MG63 (cell line): Measurements from ENCODE around the gene TSBP1. TPM values are rescaled to one million over a fixed set of nuclear protein-coding genes. Genes with fewer than 3 reads are reported as not detected.
"Not testable (repeated sequence)": the region's sequence is repeated elsewhere in the genome, so short reads cannot be mapped to it uniquely, and the experiment has no call there.

Experiments used
- DNase-seq: peaks from one replicate; pipeline ENCODE4 v3.0.0-alpha.2; 2020
- H3K27me3 ChIP-seq: fragments of 250-450 bp; sonication (Bioruptor Pico); 2 replicates; pipeline ENCODE4 v1.5.1; 2020; ENCODE audit warnings: mild to moderate bottlenecking, moderate library complexity
- H3K36me3 ChIP-seq: fragments of 250-450 bp; sonication (Bioruptor Pico); 2 replicates; pipeline ENCODE4 v1.5.1; 2020; ENCODE audit warnings: mild to moderate bottlenecking, moderate library complexity
- H3K4me3 ChIP-seq: fragments of 250-450 bp; sonication (Bioruptor Pico); 2 replicates; pipeline ENCODE4 v1.5.1; 2020; ENCODE audit warnings: mild to moderate bottlenecking, moderate library complexity
- H3K9me3 ChIP-seq: fragments of 250-450 bp; sonication (Bioruptor Pico); 2 replicates; pipeline ENCODE4 v1.5.1; 2020; ENCODE audit warnings: mild to moderate bottlenecking, moderate library complexity
- total RNA-seq: library from RNA; depleted of rRNA; stranded (reverse); fragments of >200 nt; shearing (Covaris generic); gene quantifications from 2 replicates; pipeline ENCODE4 v1.2.3, GENCODE V29; 2014; ENCODE audit warnings: low replicate concordance

Gene TSBP1
- total RNA-seq, 1 experiment from 2014 or later, result not detected

- Histone ChIP-seq H3K36me3 (no peaks in the 10 kb centered on the region), H3K4me3 (no peak overlapping the region), H3K9me3 (no peaks in the 10 kb centered on the region), H3K27me3 (no peaks in the 10 kb centered on the region)
- no peak for DNase-seq
These were observed 44.6 kb downstream of the TSBP1 start for GRCh38 chr6:32327103-32327502.

GRCh38 chr6:32318501-32318900 is 53.2 kb downstream of the TSBP1 start:
- no peak for DNase-seq
- Histone ChIP-seq H3K4me3 (no peak overlapping the region), H3K36me3 (no peaks in the 10 kb centered on the region), H3K9me3 (no peaks in the 10 kb centered on the region), H3K27me3 (no peaks in the 10 kb centered on the region)

GRCh38 chr6:32317541-32317940 is 54.2 kb downstream of the TSBP1 start:
- H3K36me3 ChIP-seq, result no peaks in the 10 kb centered on the region
- no peaks in the 10 kb centered on the region for H3K27me3 ChIP-seq
- no peaks in the 10 kb centered on the region for H3K9me3 ChIP-seq
- no peak for DNase-seq
- no peak overlapping the region for H3K4me3 ChIP-seq

GRCh38 chr6:32313964-32314363 is 57.7 kb downstream of the TSBP1 start:
- no peaks in the 10 kb centered on the region for H3K27me3 ChIP-seq
- no peak overlapping the region for H3K4me3 ChIP-seq
- no peaks in the 10 kb centered on the region for H3K9me3 ChIP-seq
- no peaks in the 10 kb centered on the region for H3K36me3 ChIP-seq
- DNase-seq, result no peak

GRCh38 chr6:32298632-32299336 is 72.9 kb downstream of the TSBP1 start:
- H3K9me3 ChIP-seq, result no peaks in the 10 kb centered on the region
- no peak for DNase-seq
- H3K4me3 ChIP-seq, result no peak overlapping the region
- H3K36me3 ChIP-seq, result no peaks in the 10 kb centered on the region
- no peaks in the 10 kb centered on the region for H3K27me3 ChIP-seq

GRCh38 chr6:32294980-32295379 is 76.7 kb downstream of the TSBP1 start:
- H3K9me3 ChIP-seq, DNase-seq, H3K27me3 ChIP-seq, H3K36me3 ChIP-seq, H3K4me3 ChIP-seq: not testable (repeated sequence)

- no peaks in the 10 kb centered on the region for H3K36me3 ChIP-seq
- no peaks in the 10 kb centered on the region for H3K27me3 ChIP-seq
- no peak overlapping the region for H3K4me3 ChIP-seq
- no peaks in the 10 kb centered on the region for H3K9me3 ChIP-seq
- no peak for DNase-seq
These were observed 77.1 kb downstream of the TSBP1 start for GRCh38 chr6:32294566-32294965.

GRCh38 chr6:32293695-32294094 is 78.0 kb downstream of the TSBP1 start:
- DNase-seq, result no peak
- Histone ChIP-seq H3K36me3 (no peaks in the 10 kb centered on the region), H3K9me3 (no peaks in the 10 kb centered on the region), H3K4me3 (no peak overlapping the region), H3K27me3 (no peaks in the 10 kb centered on the region)

- no peaks in the 10 kb centered on the region for H3K9me3 ChIP-seq
- no peak for DNase-seq
- H3K4me3 ChIP-seq, result no peak overlapping the region
- no peaks in the 10 kb centered on the region for H3K36me3 ChIP-seq
- H3K27me3 ChIP-seq, result no peaks in the 10 kb centered on the region
These were observed 80.2 kb downstream of the TSBP1 start for GRCh38 chr6:32291543-32291942.

- Histone ChIP-seq H3K9me3 (no peaks in the 10 kb centered on the region), H3K4me3 (no peak overlapping the region)
- DNase-seq, result no peak
These were observed 80.7 kb downstream of the TSBP1 start for GRCh38 chr6:32290886-32291450.

GRCh38 chr6:32288426-32288825 is 83.3 kb downstream of the TSBP1 start:
- H3K9me3 ChIP-seq, result no peaks in the 10 kb centered on the region
- no peaks in the 10 kb centered on the region for H3K36me3 ChIP-seq
- no peak for DNase-seq
- H3K27me3 ChIP-seq, result no peaks in the 10 kb centered on the region
- no peak overlapping the region for H3K4me3 ChIP-seq

More at GRCh38 chr6:32290886-32291450, 80.7 kb downstream of the TSBP1 start:
- no peaks in the 10 kb centered on the region for H3K36me3 ChIP-seq
- no peaks in the 10 kb centered on the region for H3K27me3 ChIP-seq

GRCh38 chr6:32273801-32274577 is 97.7 kb downstream of the TSBP1 start:
- not testable (repeated sequence) for H3K36me3 ChIP-seq, DNase-seq

GRCh38 chr6:32271429-32271828 is 100.3 kb downstream of the TSBP1 start:
- H3K9me3 ChIP-seq, result no peaks in the 10 kb centered on the region
- no peaks in the 10 kb centered on the region for H3K27me3 ChIP-seq
- DNase-seq, result no peak
- no peak overlapping the region for H3K4me3 ChIP-seq
- H3K36me3 ChIP-seq, result no peaks in the 10 kb centered on the region

More at GRCh38 chr6:32273801-32274577, 97.7 kb downstream of the TSBP1 start:
- not testable (repeated sequence) for H3K27me3 ChIP-seq, H3K9me3 ChIP-seq, H3K4me3 ChIP-seq

- H3K36me3 ChIP-seq, DNase-seq, H3K27me3 ChIP-seq, H3K4me3 ChIP-seq, H3K9me3 ChIP-seq: not testable (repeated sequence)
These were observed 103.2 kb downstream of the TSBP1 start for GRCh38 chr6:32268459-32268858.

GRCh38 chr6:32267035-32267434 is 104.7 kb downstream of the TSBP1 start:
- Histone ChIP-seq H3K4me3 (no peak overlapping the region), H3K27me3 (no peaks in the 10 kb centered on the region), H3K36me3 (no peaks in the 10 kb centered on the region), H3K9me3 (no peaks in the 10 kb centered on the region)
- DNase-seq, result no peak

GRCh38 chr6:32257262-32257661 is 114.4 kb downstream of the TSBP1 start:
- H3K36me3 ChIP-seq, H3K4me3 ChIP-seq, H3K27me3 ChIP-seq, DNase-seq, H3K9me3 ChIP-seq: not testable (repeated sequence)
